Measurements from ENCODE around the gene SLX9. TPM values are rescaled to one million over a fixed set of nuclear protein-coding genes. Genes with fewer than 3 reads are reported as not detected.

The SLX9 gene
- total and polyA plus RNA-seq, 2 donors (not counting 3 experiments of a cell fraction or from before 2014, with no cell fraction given) = 27.0 to 50.6 TPM

DNA sequence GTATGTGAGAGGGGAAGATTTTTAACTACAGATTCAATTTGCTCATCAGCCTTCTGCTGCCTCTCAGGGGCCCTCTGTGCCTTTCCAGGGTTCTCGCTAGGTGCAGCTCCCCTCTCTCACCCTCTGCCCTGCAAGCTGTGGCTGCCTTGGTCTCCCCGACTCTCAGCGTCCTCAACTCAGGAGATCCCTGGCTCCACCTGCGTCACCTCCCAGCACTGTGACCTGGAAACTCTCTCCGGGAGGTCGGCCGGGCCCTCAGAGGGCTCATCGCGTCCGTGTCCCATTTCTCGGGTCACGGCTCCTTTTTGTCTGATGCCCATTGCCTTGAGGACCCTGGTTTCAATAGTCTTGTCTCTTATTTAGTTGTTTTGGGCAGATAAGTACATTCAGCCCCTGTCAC, 71.0 kb downstream of the SLX9 start:
- H3K27me3 ChIP-seq (ENCODE audit: control insufficient read depth in 2 of 2, insufficient read depth in 2 of 2, low read length in 2 of 2) = no peaks in the 10 kb centered on the region
- TF ChIP-seq, protein P1, sequence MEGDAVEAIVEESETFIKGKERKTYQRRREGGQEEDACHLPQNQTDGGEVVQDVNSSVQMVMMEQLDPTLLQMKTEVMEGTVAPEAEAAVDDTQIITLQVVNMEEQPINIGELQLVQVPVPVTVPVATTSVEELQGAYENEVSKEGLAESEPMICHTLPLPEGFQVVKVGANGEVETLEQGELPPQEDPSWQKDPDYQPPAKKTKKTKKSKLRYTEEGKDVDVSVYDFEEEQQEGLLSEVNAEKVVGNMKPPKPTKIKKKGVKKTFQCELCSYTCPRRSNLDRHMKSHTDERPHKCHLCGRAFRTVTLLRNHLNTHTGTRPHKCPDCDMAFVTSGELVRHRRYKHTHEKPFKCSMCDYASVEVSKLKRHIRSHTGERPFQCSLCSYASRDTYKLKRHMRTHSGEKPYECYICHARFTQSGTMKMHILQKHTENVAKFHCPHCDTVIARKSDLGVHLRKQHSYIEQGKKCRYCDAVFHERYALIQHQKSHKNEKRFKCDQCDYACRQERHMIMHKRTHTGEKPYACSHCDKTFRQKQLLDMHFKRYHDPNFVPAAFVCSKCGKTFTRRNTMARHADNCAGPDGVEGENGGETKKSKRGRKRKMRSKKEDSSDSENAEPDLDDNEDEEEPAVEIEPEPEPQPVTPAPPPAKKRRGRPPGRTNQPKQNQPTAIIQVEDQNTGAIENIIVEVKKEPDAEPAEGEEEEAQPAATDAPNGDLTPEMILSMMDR (IDR thresholded peaks at IDR 0.05; ENCODE audit: extremely low read depth in 1 of 2, insufficient read depth in 1 of 2, low read depth in 1 of 2, low read length in 2 of 2) = no peak
- TF ChIP-seq POLR2A (IDR thresholded peaks at IDR 0.05; ENCODE audit: low read depth, low read length) = no peak
- TF ChIP-seq, protein P2, sequence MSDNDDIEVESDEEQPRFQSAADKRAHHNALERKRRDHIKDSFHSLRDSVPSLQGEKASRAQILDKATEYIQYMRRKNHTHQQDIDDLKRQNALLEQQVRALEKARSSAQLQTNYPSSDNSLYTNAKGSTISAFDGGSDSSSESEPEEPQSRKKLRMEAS (IDR thresholded peaks at IDR 0.05; ENCODE audit: insufficient read depth, insufficient read length) = no peak
- no peak for TF ChIP-seq EZH2 (IDR thresholded peaks at IDR 0.05; ENCODE audit: borderline replicate concordance, low read depth, low read length, severe bottlenecking)
- no peak for TF ChIP-seq GATA2 (IDR thresholded peaks at IDR 0.05; ENCODE audit: insufficient read depth, insufficient read length, low read depth, low read length)
- TF ChIP-seq POLR2AphosphoS5 (IDR thresholded peaks at IDR 0.05; ENCODE audit: insufficient read depth, low read depth, low read length) = no peak
- TF ChIP-seq FOS (IDR thresholded peaks at IDR 0.05; ENCODE audit: borderline replicate concordance, insufficient read depth, low read length) = no peak
- no peak for TF ChIP-seq JUN (IDR thresholded peaks at IDR 0.05; ENCODE audit: borderline replicate concordance, insufficient read depth, insufficient read length, low read depth)
- no peak for TF ChIP-seq MYC (IDR thresholded peaks at IDR 0.05; ENCODE audit: low read depth, low read length)
- H3K9ac ChIP-seq (replicated peaks; ENCODE audit: extremely low read depth, insufficient read depth, low read length) = no peak overlapping the region
- BruUV-seq (replicated peaks) = no TSS peak
- no peaks in the 10 kb centered on the region for H3K9me1 ChIP-seq (replicated peaks; ENCODE audit: control insufficient read depth, extremely low read depth, insufficient read depth, low read length)
- H4K20me1 ChIP-seq (replicated peaks; ENCODE audit: control insufficient read depth, extremely low read depth, insufficient read depth, low read length) = no peaks in the 10 kb centered on the region
- intact Hi-C loops (cut with micrococcal nuclease) (no loop called here), dilution Hi-C loops (cut with MboI; ENCODE audit: extremely low pct_ligation_motif_present, low sequenced_read_pairs) (no loop called here)
- no peak overlapping the region for H3K4me2 ChIP-seq (ENCODE audit: insufficient read depth, low read length)
- no peak overlapping the region for H3K27ac ChIP-seq (ENCODE audit: insufficient read depth, low read depth, low read length)
- no peaks in the 10 kb centered on the region for H3K9me3 ChIP-seq (replicated peaks; ENCODE audit: control insufficient read depth, insufficient read depth, low read length)
- H2AFZ ChIP-seq (ENCODE audit: low read depth, low read length) = no peak overlapping the region
- H3K4me1 ChIP-seq (ENCODE audit: control insufficient read depth, extremely low read depth, insufficient read depth, low read length) = peaks cover 18% of the 10 kb centered on the region
- ChIA-PET CTCF (interaction anchor here (0.8 to 3.3 kb wide), 4 partner anchors 48 to 126 kb away, joined by 3 to 16 read pairs (median 4); no protein-coding TSS in a partner anchor), POLR2A (no interaction called here)
- H3K36me3 ChIP-seq (ENCODE audit: control insufficient read depth in 2 of 2, extremely low read depth in 1 of 2, insufficient read depth in 2 of 2, low read length in 2 of 2) = no peaks in the 10 kb centered on the region
- no peaks in the 10 kb centered on the region for H3K79me2 ChIP-seq (ENCODE audit: control insufficient read depth, insufficient read depth, low read length)
- FAIRE-seq = no peak
- H3K4me3 ChIP-seq (replicated peaks in 1 of 3; ENCODE audit: insufficient read depth in 1 of 3, low read depth in 1 of 3, low read length in 3 of 3) = no peak overlapping the region
- DNase-seq (ENCODE audit: low read depth, low spot score) = no peak

All from endothelial cell of umbilical vein (primary cell).